HepG2 (cell line): ENCODE measurements around the gene CD7. TPM values are rescaled to one million over a fixed set of nuclear protein-coding genes. Genes with fewer than 3 reads are reported as not detected.

Experiments used
- BCL3 ChIP-seq: sonication (generic); formaldehyde crosslinking; IDR thresholded peaks from 2 replicates; pipeline ENCODE4 v1.5.1; 2020; ENCODE audit warnings: mild to moderate bottlenecking, missing genetic modification reagents, moderate library complexity
- CBX1 ChIP-seq: IDR thresholded peaks from one replicate; pipeline ENCODE4 v1.6.1; 2016; ENCODE audit warnings: antibody characterized with exemption, low read depth
- CCAR2 ChIP-seq: fragments of 200-400 bp; formaldehyde crosslinking; optimal IDR thresholded peaks from 2 replicates; pipeline ENCODE3; 2018; ENCODE audit warnings: low read depth, mild to moderate bottlenecking, low read length, moderate library complexity
- ELF1 ChIP-seq: sonication (generic); formaldehyde crosslinking; IDR thresholded peaks from 2 replicates; pipeline ENCODE4 v1.4.0; 2020; ENCODE audit warnings: missing genetic modification reagents
- HNRNPLL ChIP-seq: fragments of 200-400 bp; formaldehyde crosslinking; IDR thresholded peaks from 2 replicates; pipeline ENCODE4 v1.6.1; 2017; ENCODE audit warnings: mild to moderate bottlenecking, low read depth, low read length; ENCODE audit not compliant: poor library complexity, severe bottlenecking
- IKZF1 ChIP-seq: fragments of 450-650 bp; IDR thresholded peaks from 2 replicates; pipeline ENCODE4 v1.7.1; 2016
- KDM5B ChIP-seq: sonication (generic); formaldehyde crosslinking; IDR thresholded peaks from 2 replicates; pipeline ENCODE4 v1.4.0; 2020; ENCODE audit warnings: missing genetic modification reagents, mild to moderate bottlenecking, borderline replicate concordance
- KLF12 ChIP-seq: sonication (generic); formaldehyde crosslinking; IDR thresholded peaks from 2 replicates; pipeline ENCODE4 v1.4.0; 2020; ENCODE audit warnings: missing genetic modification reagents, borderline replicate concordance
- MAFG ChIP-seq: sonication (generic); formaldehyde crosslinking; IDR thresholded peaks from 2 replicates; pipeline ENCODE4 v1.5.1; 2020; ENCODE audit warnings: mild to moderate bottlenecking, missing genetic modification reagents
- MTF2 ChIP-seq: sonication (generic); formaldehyde crosslinking; IDR thresholded peaks from 2 replicates; pipeline ENCODE4 v1.5.0; 2020; ENCODE audit warnings: missing genetic modification reagents, borderline replicate concordance
- NRL ChIP-seq: sonication (generic); formaldehyde crosslinking; IDR thresholded peaks from 2 replicates; pipeline ENCODE4 v1.5.0; 2020; ENCODE audit warnings: missing genetic modification reagents, mild to moderate bottlenecking, moderate library complexity, borderline replicate concordance
- PITX1 ChIP-seq: sonication (generic); formaldehyde crosslinking; IDR thresholded peaks from 2 replicates; pipeline ENCODE4 v1.5.1; 2020; ENCODE audit warnings: mild to moderate bottlenecking, missing genetic modification reagents
- SP5 ChIP-seq: IDR thresholded peaks from 2 replicates; pipeline ENCODE4 v1.6.1; 2016; ENCODE audit warnings: low read depth, borderline replicate concordance
- THAP11 ChIP-seq: IDR thresholded peaks from 2 replicates; pipeline ENCODE4 v1.6.1; 2016; ENCODE audit warnings: missing biosample characterization, missing genetic modification reagents
- THAP9 ChIP-seq: sonication (generic); formaldehyde crosslinking; IDR thresholded peaks from 2 replicates; pipeline ENCODE4; 2020; ENCODE audit warnings: missing genetic modification reagents, mild to moderate bottlenecking, borderline replicate concordance
- ZBTB38 ChIP-seq: sonication (generic); formaldehyde crosslinking; IDR thresholded peaks from 2 replicates; pipeline ENCODE4 v1.5.1; 2020; ENCODE audit warnings: mild to moderate bottlenecking, missing genetic modification reagents
- ZNF362 ChIP-seq: sonication (generic); formaldehyde crosslinking; IDR thresholded peaks from 2 replicates; pipeline ENCODE4 v1.4.0; 2020; ENCODE audit warnings: missing genetic modification reagents, mild to moderate bottlenecking, borderline replicate concordance
- ZNF800 ChIP-seq: sonication (generic); formaldehyde crosslinking; IDR thresholded peaks from 2 replicates; pipeline ENCODE4 v1.4.0; 2020; ENCODE audit warnings: missing genetic modification reagents
- ZSCAN9 ChIP-seq: IDR thresholded peaks from 2 replicates; pipeline ENCODE4 v1.6.1; 2016; ENCODE audit warnings: borderline replicate concordance
- polyA plus RNA-seq, 8 experiments: library from polyadenylated mRNA; depleted of rRNA in 3 of 8; stranded (reverse) in 7 of 8; unstranded in 1 of 8; fragments of >200 nt; fragmentation: Illumina TruSeq in 4 of 8; extraction: Trizol in 4 of 8; gene quantifications; 2 replicates each; pipeline versions ENCODE4 v1.2.1 to v1.2.3, GENCODE V29; 2011 to 2016; ENCODE audit warnings: low read depth in 4 of 8, missing spikeins in 1 of 8, mixed read lengths in 1 of 8; ENCODE audit not compliant: insufficient read depth in 1 of 8
- total RNA-seq, 5 experiments: library from RNA; depleted of rRNA; stranded (reverse); fragments of >200 nt; fragmentation: Illumina TruSeq; extraction: Trizol; gene quantifications; 2 replicates each; pipeline ENCODE4 v1.2.3, GENCODE V29; 2016; ENCODE audit warnings: low read depth in 1 of 5
- TF ChIP-seq, protein P1 (sequence below): sonication (generic); formaldehyde crosslinking; IDR thresholded peaks from 2 replicates; pipeline ENCODE4 v1.8.0; 2022; ENCODE audit warnings: low read depth, missing genetic modification reagents
- TF ChIP-seq, protein P2 (sequence below): sonication (generic); formaldehyde crosslinking; IDR thresholded peaks from 2 replicates; pipeline ENCODE4 v1.4.0; 2020; ENCODE audit warnings: missing genetic modification reagents

Gene CD7
- total and polyA plus RNA-seq, 2 of the 13 experiments (the other 11 are each of a cell fraction or from before 2014, with no cell fraction given), result 67.6 to 76.4 TPM

DNA sequence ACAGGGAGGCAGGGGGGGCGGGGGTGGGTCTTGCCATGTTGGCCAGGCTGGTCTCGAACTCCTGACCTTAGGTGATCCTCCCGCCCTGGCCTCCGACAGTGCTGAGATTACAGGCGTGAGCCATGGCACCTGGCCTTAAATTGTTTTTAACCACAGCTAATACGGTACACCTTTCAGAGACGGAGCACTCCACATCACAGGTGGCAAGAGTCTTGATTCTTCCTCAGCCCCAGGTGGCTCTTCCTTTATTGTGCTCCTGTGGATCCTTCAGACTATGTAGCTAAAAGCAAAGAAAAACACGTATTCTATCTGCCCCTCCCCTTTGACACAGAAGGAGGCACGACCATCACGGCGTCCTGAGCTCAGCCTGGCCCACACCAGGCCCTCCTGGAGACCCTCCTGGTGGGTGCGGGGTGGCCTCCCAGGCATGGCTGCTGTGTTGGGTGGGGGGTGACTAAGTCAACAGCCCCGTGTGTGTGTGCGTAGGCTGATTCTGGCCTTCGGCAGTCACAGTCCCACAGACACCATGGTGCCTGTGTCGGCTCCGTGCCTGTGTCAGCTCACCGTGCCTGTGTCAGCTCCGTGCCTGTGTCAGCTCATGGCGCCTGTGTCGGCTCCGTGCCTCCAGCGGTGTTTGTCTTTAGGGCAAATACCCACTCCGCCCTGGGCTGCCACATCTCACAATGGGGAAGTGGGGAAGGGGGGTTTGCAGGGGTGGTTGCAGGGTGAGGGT is 26.9 kb upstream of the CD7 start (continued):
- TF ChIP-seq ELF1 (CRISPR knock-in tag), result no peak
- no peak for TF ChIP-seq CBX1
- 0 out of 2 replicates have a peak, but pooled peaks have one; percentile 1 for TF ChIP-seq THAP11 (CRISPR knock-in tag)
- 0 out of 2 replicates have a peak, but pooled peaks have one; percentile 30 for TF ChIP-seq BCL3
- no peak for TF ChIP-seq CCAR2
- TF ChIP-seq HNRNPLL, result no peak
- TF ChIP-seq NRL (CRISPR knock-in tag), result peak; percentile 75; the same call in 1 of the 2 replicates
- TF ChIP-seq MAFG (CRISPR knock-in tag), result no peak
- peak; percentile 100 for TF ChIP-seq ZBTB38
- no peak for TF ChIP-seq ZNF362 (CRISPR knock-in tag)
- 0 out of 2 replicates have a peak, but pooled peaks have one; percentile 17 for TF ChIP-seq THAP9
- TF ChIP-seq, protein P1, sequence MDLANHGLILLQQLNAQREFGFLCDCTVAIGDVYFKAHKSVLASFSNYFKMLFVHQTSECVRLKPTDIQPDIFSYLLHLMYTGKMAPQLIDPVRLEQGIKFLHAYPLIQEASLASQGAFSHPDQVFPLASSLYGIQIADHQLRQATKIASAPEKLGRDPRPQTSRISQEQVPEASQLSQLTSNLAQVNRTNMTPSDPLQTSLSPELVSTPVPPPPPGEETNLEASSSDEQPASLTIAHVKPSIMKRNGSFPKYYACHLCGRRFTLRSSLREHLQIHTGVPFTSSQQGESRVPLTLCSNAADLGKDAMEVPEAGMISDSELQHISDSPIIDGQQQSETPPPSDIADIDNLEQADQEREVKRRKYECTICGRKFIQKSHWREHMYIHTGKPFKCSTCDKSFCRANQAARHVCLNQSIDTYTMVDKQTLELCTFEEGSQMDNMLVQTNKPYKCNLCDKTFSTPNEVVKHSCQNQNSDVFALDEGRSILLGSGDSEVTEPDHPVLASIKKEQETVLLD (CRISPR knock-in tag), result no peak
- no peak for TF ChIP-seq ZNF800 (CRISPR knock-in tag)
- TF ChIP-seq ZSCAN9 (CRISPR knock-in tag), result no peak
- peak; percentile 35; the same call in 1 of the 2 replicates for TF ChIP-seq KDM5B (CRISPR knock-in tag)
- TF ChIP-seq PITX1, result no peak
- no peak for TF ChIP-seq SP5
- TF ChIP-seq KLF12 (CRISPR knock-in tag), result no peak
- TF ChIP-seq IKZF1, result no peak
- TF ChIP-seq, protein P2, sequence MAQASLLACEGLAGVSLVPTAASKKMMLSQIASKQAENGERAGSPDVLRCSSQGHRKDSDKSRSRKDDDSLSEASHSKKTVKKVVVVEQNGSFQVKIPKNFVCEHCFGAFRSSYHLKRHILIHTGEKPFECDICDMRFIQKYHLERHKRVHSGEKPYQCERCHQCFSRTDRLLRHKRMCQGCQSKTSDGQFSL (CRISPR knock-in tag), result no peak
- TF ChIP-seq MTF2, result no peak
